ACC112 (cell line): Measurements from ENCODE around the gene PLEKHF1.

Experiments
- H2AFZ ChIP-seq: fragments of 200-600 bp; sonication (generic); one replicate; pipeline ENCODE4 v1.6.0; 2017; ENCODE audit warnings: antibody characterized with exemption, low read length; ENCODE audit not compliant: unreplicated experiment
- H3K27ac ChIP-seq: fragments of 200-600 bp; sonication (generic); 2 replicates; pipeline ENCODE4 v1.5.1; 2014; ENCODE audit warnings: low read depth, mild to moderate bottlenecking, antibody characterized with exemption, low read length, moderate library complexity
- H3K27me3 ChIP-seq: fragments of 200-600 bp; sonication (generic); 2 replicates; pipeline ENCODE4 v1.6.1; 2014; ENCODE audit warnings: mild to moderate bottlenecking, antibody characterized with exemption, low read length, moderate library complexity, mixed read lengths; ENCODE audit not compliant: insufficient read depth
- H3K36me3 ChIP-seq: fragments of 200-600 bp; sonication (generic); 2 replicates; pipeline ENCODE4 v1.6.1; 2016; ENCODE audit warnings: mild to moderate bottlenecking, antibody characterized with exemption, low read length, moderate library complexity, mixed read lengths; ENCODE audit not compliant: insufficient read depth
- H3K4me1 ChIP-seq: fragments of 200-600 bp; sonication (generic); one replicate; pipeline ENCODE4 v1.6.1; 2016; ENCODE audit warnings: low read length, mixed read lengths; ENCODE audit not compliant: insufficient read depth, unreplicated experiment, control insufficient read depth
- H3K4me3 ChIP-seq: fragments of 200-600 bp; sonication (generic); 2 replicates; pipeline ENCODE4 v1.5.1; 2014; ENCODE audit warnings: mild to moderate bottlenecking, low read depth, low read length
- H3K79me2 ChIP-seq: fragments of 200-600 bp; sonication (generic); one replicate; pipeline ENCODE4 v1.6.0; 2016; ENCODE audit warnings: low read length; ENCODE audit not compliant: control insufficient read depth, unreplicated experiment, insufficient read depth

Gene PLEKHF1

DNA sequence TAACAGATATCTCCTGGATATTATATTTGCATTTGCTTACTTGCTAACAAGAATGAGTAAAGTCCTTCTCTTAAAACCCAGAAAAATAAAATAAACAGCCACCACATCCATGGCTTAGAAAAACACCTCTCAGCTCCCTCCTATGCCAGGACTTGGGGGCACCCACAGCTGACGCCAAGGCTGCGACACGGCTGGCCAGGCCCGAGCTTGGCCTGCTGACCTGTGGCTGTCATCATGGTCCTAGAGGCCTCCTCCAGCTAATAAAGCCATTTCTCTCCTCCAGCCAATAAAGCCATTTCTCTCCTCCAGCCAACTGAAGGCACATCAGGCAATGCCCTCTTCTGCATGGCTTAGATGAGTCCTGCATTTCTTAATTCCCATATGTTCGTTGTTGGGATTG lies 28.9 kb downstream of the PLEKHF1 start:
- no peak overlapping the region for H2AFZ ChIP-seq
- no peaks in the 10 kb centered on the region for H3K4me1 ChIP-seq
- H3K36me3 ChIP-seq, result 0 out of 2 replicates have a peak, but pooled peaks cover 3% of the 10 kb centered on the region
- no peak overlapping the region for H3K4me3 ChIP-seq
- no peaks in the 10 kb centered on the region for H3K79me2 ChIP-seq
- no peak overlapping the region for H3K27ac ChIP-seq
- no peaks in the 10 kb centered on the region for H3K27me3 ChIP-seq

DNA sequence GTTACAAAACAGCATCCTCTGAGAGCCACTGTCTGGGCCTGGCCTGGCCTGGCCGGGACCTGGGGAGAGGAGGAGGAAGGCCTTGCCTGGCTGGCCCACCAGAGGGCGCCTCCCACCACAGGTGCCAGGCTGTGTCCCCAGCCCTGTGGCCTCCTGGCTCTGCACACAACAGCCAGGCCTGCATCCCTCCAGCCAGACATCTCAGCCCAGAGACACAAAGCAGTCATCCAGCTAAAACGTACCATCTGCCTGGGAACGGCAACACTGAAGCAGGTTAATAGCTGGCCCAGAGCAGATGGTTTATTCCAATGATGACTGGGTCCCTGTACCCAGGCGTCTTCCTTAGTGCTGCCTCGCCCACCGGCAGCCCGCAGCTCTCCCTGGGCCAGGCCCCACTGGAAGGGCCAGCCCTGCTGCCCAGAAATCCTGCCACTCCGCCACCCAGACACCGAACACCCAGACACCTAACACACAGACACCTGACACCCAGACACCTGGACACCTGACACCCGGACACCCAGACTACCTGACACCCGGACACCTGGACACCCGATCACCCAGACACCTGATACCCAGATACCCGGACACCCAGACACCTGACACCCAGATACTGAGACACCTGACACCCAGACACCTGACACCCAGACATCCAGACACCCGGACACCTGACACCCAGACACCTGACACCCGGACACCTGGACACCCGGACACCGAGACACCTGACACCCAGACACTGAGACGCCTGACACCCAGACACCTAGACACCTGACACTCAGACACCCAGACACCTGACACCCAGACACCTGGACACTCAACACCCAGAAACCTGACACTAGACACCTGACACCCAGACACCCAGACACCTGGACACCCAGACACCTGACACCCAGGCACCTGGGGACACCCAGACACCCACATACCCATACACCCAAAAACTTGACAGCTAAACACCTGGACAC lies 29.7 kb downstream of the PLEKHF1 start:
- Histone ChIP-seq H3K4me3 (no peak overlapping the region), H3K36me3 (0 out of 2 replicates have a peak, but pooled peaks cover 3% of the 10 kb centered on the region), H2AFZ (no peak overlapping the region), H3K27ac (no peak overlapping the region), H3K27me3 (no peaks in the 10 kb centered on the region), H3K79me2 (no peaks in the 10 kb centered on the region), H3K4me1 (no peaks in the 10 kb centered on the region)

DNA sequence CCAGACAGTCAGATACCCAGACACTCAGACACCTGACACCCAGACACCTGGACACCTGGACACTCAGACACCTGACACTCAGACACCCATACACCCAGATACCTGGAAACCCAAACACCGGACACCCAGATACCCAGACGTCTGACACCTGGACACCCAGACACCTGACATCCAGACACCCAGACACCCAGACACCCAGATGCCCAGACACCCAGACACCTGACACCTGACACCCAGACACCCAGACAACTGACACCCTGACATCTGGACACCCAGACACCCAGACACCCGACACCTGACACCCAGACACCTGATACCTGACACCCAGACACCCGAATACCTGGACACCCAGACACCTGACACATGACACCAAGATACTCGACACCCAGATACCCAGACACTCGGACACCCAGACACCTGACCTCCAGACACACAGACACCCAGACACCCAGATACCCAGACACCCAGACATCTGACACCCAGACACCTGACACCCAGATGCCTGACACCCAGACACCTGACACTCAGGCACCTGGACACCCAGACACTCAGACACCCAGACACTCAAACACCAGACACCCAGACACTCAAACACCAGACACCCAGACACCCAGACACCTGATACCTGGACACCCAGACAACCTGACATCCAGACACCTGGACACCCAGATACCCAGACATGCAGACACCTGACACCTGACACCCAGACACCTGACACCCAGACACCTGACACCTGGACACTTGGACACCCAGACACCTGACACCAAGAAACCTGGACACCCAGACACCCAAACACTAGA lies 30.7 kb downstream of the PLEKHF1 start:
- no peak overlapping the region for H2AFZ ChIP-seq
- H3K79me2 ChIP-seq, result no peaks in the 10 kb centered on the region
- H3K4me1 ChIP-seq, result no peaks in the 10 kb centered on the region
- H3K27me3 ChIP-seq, result no peaks in the 10 kb centered on the region
- no peaks in the 10 kb centered on the region for H3K36me3 ChIP-seq
- H3K4me3 ChIP-seq, result no peak overlapping the region
- no peak overlapping the region for H3K27ac ChIP-seq

DNA sequence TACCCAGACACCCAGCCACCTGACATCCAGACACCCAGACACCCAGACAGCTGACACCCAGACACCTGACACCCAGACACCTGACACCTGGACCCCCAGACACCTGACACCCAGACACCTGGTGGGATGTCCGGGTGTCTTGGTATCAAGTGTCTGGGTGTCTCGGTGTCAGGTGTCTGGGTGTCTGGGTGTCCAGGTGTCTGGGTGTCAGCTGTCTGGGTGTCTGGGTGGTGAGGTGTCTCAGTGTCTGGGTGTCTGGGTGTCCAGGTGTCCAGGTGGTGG lies 31.2 kb downstream of the PLEKHF1 start:
- H3K4me1 ChIP-seq, result no peaks in the 10 kb centered on the region
- no peaks in the 10 kb centered on the region for H3K27me3 ChIP-seq
- H3K4me3 ChIP-seq, result no peak overlapping the region
- no peaks in the 10 kb centered on the region for H3K36me3 ChIP-seq
- no peaks in the 10 kb centered on the region for H3K79me2 ChIP-seq
- no peak overlapping the region for H2AFZ ChIP-seq
- H3K27ac ChIP-seq, result no peak overlapping the region

DNA sequence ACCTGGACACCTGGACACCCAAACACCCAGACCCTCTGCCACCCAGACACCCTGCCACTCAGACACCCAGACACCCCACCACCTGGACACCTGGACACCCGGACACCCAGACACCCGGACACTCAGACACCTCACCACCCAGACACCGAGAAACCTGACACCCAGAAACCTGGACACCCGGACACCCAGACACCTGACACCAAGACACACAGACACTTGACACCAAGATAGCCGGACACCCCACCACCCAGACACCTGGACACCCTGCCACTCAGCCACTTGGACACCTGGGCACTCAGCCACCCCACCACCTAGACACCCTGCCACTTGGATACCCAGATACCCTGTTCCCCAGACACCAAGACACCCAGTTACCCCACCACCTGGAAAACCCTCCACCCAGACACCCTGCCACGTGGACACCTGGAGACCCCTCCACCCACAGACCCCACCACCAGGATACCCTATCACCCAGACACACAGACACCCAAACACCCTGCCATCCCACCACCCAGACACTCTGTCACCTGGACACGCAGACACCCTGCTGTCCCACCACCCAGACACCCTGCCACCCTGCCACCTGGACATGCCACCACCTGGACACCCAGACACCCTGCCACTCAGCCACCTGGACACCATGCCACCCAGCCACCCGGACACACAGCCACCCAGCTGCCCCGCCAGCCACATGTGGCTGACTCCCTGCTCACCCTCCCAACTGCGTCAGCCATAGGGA lies 32.4 kb downstream of the PLEKHF1 start:
- Histone ChIP-seq H3K27me3 (no peaks in the 10 kb centered on the region), H3K79me2 (no peaks in the 10 kb centered on the region), H3K4me1 (no peaks in the 10 kb centered on the region), H3K4me3 (no peak overlapping the region), H3K36me3 (no peaks in the 10 kb centered on the region), H3K27ac (no peak overlapping the region), H2AFZ (no peak overlapping the region)

DNA sequence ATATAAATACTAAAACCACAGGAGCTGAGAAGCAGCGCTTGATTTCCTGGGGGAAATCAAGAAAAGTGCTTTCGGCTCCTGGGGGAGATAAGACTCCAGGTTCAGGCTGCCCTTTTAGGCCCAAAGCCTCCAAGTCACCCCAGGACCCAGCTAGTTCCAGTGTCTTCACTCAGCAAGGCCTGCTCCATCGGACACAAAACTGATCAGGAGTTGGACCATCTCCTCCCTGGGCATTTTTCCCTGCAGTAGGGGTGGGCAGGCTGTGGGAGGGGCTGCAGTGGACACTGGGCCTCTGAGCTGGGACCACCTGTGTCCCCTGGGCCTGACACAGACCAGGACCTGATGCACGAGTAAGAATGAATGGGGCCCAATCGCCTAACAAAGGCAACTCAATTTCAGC lies 34.6 kb downstream of the PLEKHF1 start:
- H3K4me1 ChIP-seq, result no peaks in the 10 kb centered on the region
- H3K79me2 ChIP-seq, result no peaks in the 10 kb centered on the region
- H2AFZ ChIP-seq, result no peak overlapping the region
- no peaks in the 10 kb centered on the region for H3K36me3 ChIP-seq
- H3K27me3 ChIP-seq, result no peaks in the 10 kb centered on the region
- no peak overlapping the region for H3K27ac ChIP-seq
- H3K4me3 ChIP-seq, result no peak overlapping the region

DNA sequence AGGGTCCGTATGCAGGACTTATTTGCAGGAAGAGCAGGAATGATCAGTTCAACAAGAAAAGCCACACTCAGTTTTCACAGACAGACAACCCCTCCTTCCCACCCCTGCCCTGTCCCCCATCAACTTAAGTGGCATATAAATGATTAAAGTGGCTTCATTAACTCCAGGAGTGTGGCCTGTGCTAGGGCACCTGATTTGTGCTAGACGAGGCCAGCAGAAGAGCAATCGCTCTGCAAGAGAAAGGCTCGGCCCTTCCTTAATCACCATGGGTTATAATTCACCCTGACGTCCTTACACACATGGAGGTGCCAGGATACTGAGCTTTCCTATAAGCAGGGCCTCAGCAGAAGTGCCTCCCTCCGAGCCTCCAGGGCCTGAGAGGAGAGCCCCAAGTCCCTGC lies 35.2 kb downstream of the PLEKHF1 start:
- Histone ChIP-seq H3K27me3 (no peaks in the 10 kb centered on the region), H3K4me3 (no peak overlapping the region), H3K4me1 (no peaks in the 10 kb centered on the region), H3K27ac (no peak overlapping the region), H3K79me2 (no peaks in the 10 kb centered on the region), H2AFZ (no peak overlapping the region), H3K36me3 (no peaks in the 10 kb centered on the region)

DNA sequence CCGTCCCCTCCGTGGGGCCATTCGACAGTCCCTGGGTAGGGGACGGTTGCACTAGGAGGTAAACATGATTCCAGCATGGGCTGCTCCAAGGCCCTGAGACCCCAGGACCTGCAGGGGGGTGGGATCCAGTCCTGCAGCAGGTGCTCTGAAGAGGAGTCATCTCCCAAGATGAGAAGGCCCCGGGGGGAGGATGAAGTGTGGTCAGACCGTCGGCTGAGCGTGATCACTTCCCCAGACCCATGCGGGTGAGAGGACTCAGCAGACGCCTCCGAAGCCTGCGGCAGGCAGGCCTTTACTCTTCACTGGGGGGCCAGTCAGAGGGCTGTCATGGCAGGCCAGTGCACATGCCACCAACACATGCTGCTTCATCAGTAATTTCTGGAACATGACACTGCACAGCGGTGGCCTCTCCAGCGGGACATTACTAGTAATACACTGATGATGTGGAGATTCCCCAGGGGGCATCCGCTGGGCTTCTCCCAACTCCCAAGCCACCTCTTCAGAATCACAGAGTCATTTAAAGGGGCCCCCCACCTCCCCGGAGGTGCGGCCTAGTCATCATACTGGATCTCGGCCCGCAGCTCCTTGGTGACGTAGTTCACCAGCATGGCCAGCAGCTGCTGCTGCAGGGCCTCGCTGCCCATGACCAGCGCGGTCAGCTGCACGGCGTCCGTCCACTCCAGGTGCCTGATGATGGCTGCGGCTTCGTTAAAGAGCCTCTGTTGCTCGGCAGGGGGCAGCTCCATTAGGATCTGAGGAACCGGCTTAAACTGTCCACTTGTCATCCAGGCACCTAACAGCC lies 37.1 kb downstream of the PLEKHF1 start:
- Histone ChIP-seq H3K4me1 (no peaks in the 10 kb centered on the region), H3K27ac (no peak overlapping the region), H3K79me2 (no peaks in the 10 kb centered on the region), H2AFZ (no peak overlapping the region), H3K4me3 (no peak overlapping the region), H3K36me3 (no peaks in the 10 kb centered on the region), H3K27me3 (no peaks in the 10 kb centered on the region)

DNA sequence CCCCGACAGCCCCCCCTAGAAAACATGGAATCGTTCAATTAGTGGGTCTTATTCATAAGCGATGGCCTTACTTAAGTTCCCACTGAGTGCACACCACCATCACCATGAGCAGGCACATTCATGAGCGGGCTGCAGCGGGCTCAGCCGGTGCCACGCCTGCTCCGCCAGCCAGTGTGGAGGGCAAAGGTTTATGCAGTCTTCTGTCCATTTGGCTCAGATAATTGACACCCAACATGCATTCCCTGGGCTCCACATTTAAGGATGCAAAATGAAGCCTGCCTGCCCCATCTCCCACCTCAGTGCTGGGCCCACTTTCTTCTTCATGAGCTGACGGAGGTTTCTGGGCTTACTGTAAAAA lies 37.7 kb downstream of the PLEKHF1 start:
- no peak overlapping the region for H3K4me3 ChIP-seq
- no peaks in the 10 kb centered on the region for H3K27me3 ChIP-seq
- H3K27ac ChIP-seq, result no peak overlapping the region
- H2AFZ ChIP-seq, result no peak overlapping the region
- no peaks in the 10 kb centered on the region for H3K4me1 ChIP-seq
- H3K79me2 ChIP-seq, result no peaks in the 10 kb centered on the region
- H3K36me3 ChIP-seq, result no peaks in the 10 kb centered on the region
